Stomach (tissue), 9 donors: ENCODE measurements around the gene YOD1. TPM values are rescaled to one million over a fixed set of nuclear protein-coding genes. Genes with fewer than 3 reads are reported as not detected.

Source experiments
- DNase-seq, 2 donors: peaks; one replicate each; pipeline versions ENCODE4 v3.0.0 to v3.0.0-alpha.2; 2013 to 2019
- H3K27ac ChIP-seq, 5 donors: fragments of 200-600 bp in 4 of 5; sonication (generic) in 4 of 5; one replicate each; pipeline ENCODE4 v1.5.1; 2013 to 2019; ENCODE audit warnings: mild to moderate bottlenecking in 1 of 5, moderate library complexity in 1 of 5
- H3K27me3 ChIP-seq, 3 donors: fragments of 200-600 bp; sonication (generic); one replicate each; pipeline ENCODE4 v1.5.1; 2017 to 2019; ENCODE audit warnings: mixed run types in 1 of 3
- H3K36me3 ChIP-seq, 4 donors: fragments of 200-600 bp; sonication (generic); 1 replicate in 3 of 4; 2 replicates in 1 of 4; pipeline ENCODE4 v1.5.1; 2016 to 2019
- H3K4me1 ChIP-seq, 4 donors: fragments of 200-600 bp; sonication (generic); one replicate each; pipeline ENCODE4 v1.5.1; 2016 to 2019
- H3K4me3 ChIP-seq, 4 donors: fragments of 200-600 bp; sonication (generic) in 3 of 4; one replicate each; pipeline ENCODE4 v1.5.1; 2016 to 2019; ENCODE audit warnings: mild to moderate bottlenecking in 1 of 4
- H3K9me3 ChIP-seq, 4 donors: fragments of 200-600 bp; sonication (generic); one replicate each; pipeline ENCODE4 v1.5.1; 2016 to 2019
- EP300 ChIP-seq: sonication (generic); formaldehyde crosslinking; IDR thresholded peaks from one replicate; pipeline ENCODE4 v1.6.1; 2017; ENCODE audit warnings: antibody characterized with exemption
- POLR2A ChIP-seq, 4 donors: fragments of 450-650 bp; IDR thresholded peaks; one replicate each; pipeline ENCODE4 v1.6.1; 2016; ENCODE audit warnings: antibody characterized with exemption in 4 of 4, control low read depth in 2 of 4, mild to moderate bottlenecking in 1 of 4, moderate library complexity in 1 of 4
- POLR2AphosphoS5 ChIP-seq, 3 donors: sonication (generic); formaldehyde crosslinking; IDR thresholded peaks; one replicate each; pipeline ENCODE4 v1.6.1; 2016; ENCODE audit warnings: antibody characterized with exemption in 3 of 3
- WGBS, 5 donors: extraction: QIAGEN DNeasy Blood & Tissue Kit in 3 of 5; methylation state at CpG; one replicate each; pipeline versions ENCODE4 v1.1.5 to v1.1.7; 2013 to 2018; 5-methylcytosine and 5-hydroxymethylcytosine counted together
- intact Hi-C: fragments of 100-400 bp; cut with DNase I; formaldehyde crosslinking; loops from one replicate; pipeline ENCODE4 v1.15.1; 2023; ENCODE audit warnings: low total_unique reads
- polyA plus RNA-seq, 3 donors: library from polyadenylated mRNA; stranded (reverse); fragments of 200-250 nt; gene quantifications; one replicate each; pipeline ENCODE4 v1.2.3, GENCODE V29; 2013
- total RNA-seq, 5 donors: library from RNA; depleted of rRNA; stranded (reverse); fragments of >200 nt; gene quantifications; one replicate each; pipeline versions ENCODE4 v1.1.0 to v1.2.3, GENCODE V29; 2014 to 2016
- TF ChIP-seq, protein P1 (sequence below), 7 experiments: fragments of 450-650 bp in 4 of 7; fragments of 200-600 bp in 3 of 7; sonication (generic) in 3 of 7; IDR thresholded peaks; one replicate each; pipeline ENCODE4 v1.5.1; 2016 to 2019; ENCODE audit warnings: antibody characterized with exemption in 7 of 7, control low read depth in 2 of 7, mild to moderate bottlenecking in 1 of 7
- donor health status: healthy with polysubstance abuse.
- donor health status: Bipolar disorder and iron deficiency.
- donor health status: healthy.

The YOD1 gene
- total and polyA plus RNA-seq, 8 donors = 1.5 to 47.9 (median 4.8) TPM

DNA sequence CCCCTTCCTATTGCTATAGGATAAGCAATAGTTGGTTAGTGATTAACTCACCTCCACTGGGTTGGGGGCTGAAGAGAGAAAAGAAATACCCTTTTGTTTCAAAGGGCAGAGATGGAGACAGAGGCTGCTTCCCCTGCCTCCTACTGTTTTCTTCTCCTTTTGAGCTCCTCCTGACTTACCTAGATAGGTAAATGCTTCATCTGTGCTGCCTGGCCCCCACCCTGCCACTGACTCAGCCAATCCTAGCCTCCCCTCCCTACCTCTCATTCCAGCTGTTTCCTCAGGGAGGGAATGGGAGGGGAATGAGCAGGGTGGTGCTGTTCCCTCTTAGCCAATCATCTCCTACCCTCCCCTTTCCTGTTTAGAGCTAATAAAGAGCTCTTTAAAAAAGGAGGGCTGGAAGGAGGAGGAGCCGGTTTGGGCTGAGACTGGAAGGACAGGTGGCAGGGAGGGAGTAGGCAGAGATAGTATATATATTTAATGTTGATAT is 18.4 kb downstream of the YOD1 start, which contains the start of gene C1orf116:
TSS of gene C1orf116 (minus strand) at position 229 of the 490 bp plus-strand sequence. CDS start 5,158 bp downstream, outside the sequence.
- H3K36me3 ChIP-seq = no peaks in the 10 kb centered on the region
- TF ChIP-seq POLR2A (IDR thresholded peaks at IDR 0.05) (peak in 2 of 4 donors; percentile 86 to 89), POLR2AphosphoS5 (IDR thresholded peaks at IDR 0.05) (peak in 2 of 3 donors; percentile 93 to 94)
- TF ChIP-seq, protein P1, sequence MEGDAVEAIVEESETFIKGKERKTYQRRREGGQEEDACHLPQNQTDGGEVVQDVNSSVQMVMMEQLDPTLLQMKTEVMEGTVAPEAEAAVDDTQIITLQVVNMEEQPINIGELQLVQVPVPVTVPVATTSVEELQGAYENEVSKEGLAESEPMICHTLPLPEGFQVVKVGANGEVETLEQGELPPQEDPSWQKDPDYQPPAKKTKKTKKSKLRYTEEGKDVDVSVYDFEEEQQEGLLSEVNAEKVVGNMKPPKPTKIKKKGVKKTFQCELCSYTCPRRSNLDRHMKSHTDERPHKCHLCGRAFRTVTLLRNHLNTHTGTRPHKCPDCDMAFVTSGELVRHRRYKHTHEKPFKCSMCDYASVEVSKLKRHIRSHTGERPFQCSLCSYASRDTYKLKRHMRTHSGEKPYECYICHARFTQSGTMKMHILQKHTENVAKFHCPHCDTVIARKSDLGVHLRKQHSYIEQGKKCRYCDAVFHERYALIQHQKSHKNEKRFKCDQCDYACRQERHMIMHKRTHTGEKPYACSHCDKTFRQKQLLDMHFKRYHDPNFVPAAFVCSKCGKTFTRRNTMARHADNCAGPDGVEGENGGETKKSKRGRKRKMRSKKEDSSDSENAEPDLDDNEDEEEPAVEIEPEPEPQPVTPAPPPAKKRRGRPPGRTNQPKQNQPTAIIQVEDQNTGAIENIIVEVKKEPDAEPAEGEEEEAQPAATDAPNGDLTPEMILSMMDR (IDR thresholded peaks at IDR 0.05) = no peak
- H3K4me3 ChIP-seq = peak within 1 kb of the TSS; percentile 36 to 46 (median 42)
- DNase-seq = peak; percentile 87 to 95
- peaks cover 0 to 19% (median 12%) of the 10 kb centered on the region in 4 donors for H3K4me1 ChIP-seq
- H3K27ac ChIP-seq = peak within 1 kb of the TSS; percentile 88 to 96 (median 91)
- no peaks in the 10 kb centered on the region for H3K27me3 ChIP-seq
- no peaks in the 10 kb centered on the region for H3K9me3 ChIP-seq
- 0 to 5% (median 0%) methylated on average over 1 of the region's 1 CpG for WGBS, 5 donors
- intact Hi-C loops = no loop called here

DNA sequence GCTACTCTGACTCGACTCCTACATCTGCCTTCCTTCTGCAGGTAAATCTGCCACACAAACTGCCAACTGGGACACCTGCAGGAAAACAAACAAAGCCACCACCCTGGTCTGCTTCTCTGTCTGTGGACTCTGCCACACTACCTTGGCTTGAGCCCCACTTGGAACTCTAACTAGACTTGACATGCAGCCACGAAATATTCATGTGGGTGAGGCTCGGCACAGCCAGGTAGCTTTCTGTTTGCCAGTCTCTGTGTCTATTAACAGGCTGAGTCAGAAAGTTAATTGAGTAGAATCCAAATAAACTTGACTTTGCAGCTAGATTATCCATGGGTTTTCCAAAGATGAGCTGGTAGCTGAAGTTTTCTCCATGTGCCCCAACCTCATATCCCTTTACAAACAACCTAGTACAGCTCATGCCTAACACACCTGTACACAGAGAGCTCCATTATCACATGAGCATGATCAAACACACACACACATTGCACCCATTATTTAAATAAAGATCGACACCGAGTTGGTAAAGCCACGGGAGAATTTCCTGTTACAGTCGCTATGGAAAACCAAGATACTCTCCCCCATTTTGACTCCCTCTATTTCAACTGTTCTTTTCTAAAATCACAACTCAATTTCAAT is 19.3 kb downstream of the YOD1 start:
- peak overlapping the region; percentile 36 to 46 (median 42) for H3K4me3 ChIP-seq
- DNase-seq = peak; percentile 60 to 87
- peak overlapping the region; percentile 87 to 95 (median 90) for H3K27ac ChIP-seq
- H3K27me3 ChIP-seq = no peaks in the 10 kb centered on the region
- H3K9me3 ChIP-seq = no peaks in the 10 kb centered on the region
- 29 to 61% (median 36%) methylated on average over 7 of the region's 7 CpGs for WGBS, 5 donors
- peaks cover 5 to 23% (median 14%) of the 10 kb centered on the region in 4 donors for H3K4me1 ChIP-seq
- no peaks in the 10 kb centered on the region for H3K36me3 ChIP-seq
- intact Hi-C loops = no loop called here
- peak in 1 of 4 donors; percentile 9 for TF ChIP-seq POLR2A (IDR thresholded peaks at IDR 0.05)
- TF ChIP-seq POLR2AphosphoS5 (IDR thresholded peaks at IDR 0.05) = peak in 2 of 3 donors; percentile 42 to 74
- TF ChIP-seq, protein P1 (IDR thresholded peaks at IDR 0.05) = no peak
- no peak for TF ChIP-seq EP300

- peak overlapping the region; percentile 87 to 95 (median 90) for H3K27ac ChIP-seq
- TF ChIP-seq POLR2AphosphoS5 (IDR thresholded peaks at IDR 0.05) = no peak
- TF ChIP-seq, protein P1 (IDR thresholded peaks at IDR 0.05) = no peak
- no peak for TF ChIP-seq POLR2A (IDR thresholded peaks at IDR 0.05)
- no peak for TF ChIP-seq EP300
- H3K9me3 ChIP-seq = no peaks in the 10 kb centered on the region
- WGBS, 5 donors = 23 to 42% (median 38%) methylated on average over 1 of the region's 1 CpG
- H3K4me1 ChIP-seq = peaks cover 13 to 30% (median 19%) of the 10 kb centered on the region in 4 donors
- DNase-seq = no peak
- H3K4me3 ChIP-seq = peak overlapping the region; percentile 36 to 46 (median 42)
- H3K27me3 ChIP-seq = no peaks in the 10 kb centered on the region
- no peaks in the 10 kb centered on the region for H3K36me3 ChIP-seq
- intact Hi-C loops = no loop called here
These were observed 20.0 kb downstream of the YOD1 start for GRCh38 chr1:207031016-207031415.

DNA sequence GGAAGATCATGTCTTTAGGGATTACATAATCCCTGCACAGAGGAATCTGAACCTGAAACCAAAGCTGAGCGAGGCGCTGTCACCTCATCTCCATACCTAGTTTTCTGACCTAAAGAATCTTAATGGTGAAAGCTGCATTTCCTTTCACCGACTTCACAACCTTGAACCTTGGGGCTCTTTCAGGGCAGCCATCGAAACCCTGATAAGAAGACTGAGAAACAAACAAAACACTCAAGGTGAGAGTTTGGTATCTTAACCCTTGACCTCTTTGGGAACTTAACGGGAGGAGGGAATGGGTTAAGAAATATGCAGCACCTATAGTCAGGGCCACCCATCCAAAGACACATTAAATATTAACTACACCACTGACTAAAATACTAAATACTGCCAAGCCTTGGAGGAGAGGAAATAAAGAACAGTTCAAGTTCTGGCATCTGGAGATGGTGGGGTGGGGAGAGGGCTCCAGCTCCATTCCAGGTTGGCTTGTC is 20.4 kb downstream of the YOD1 start:
- WGBS, 5 donors = 28 to 46% (median 45%) methylated on average over 5 of the region's 5 CpGs
- no peaks in the 10 kb centered on the region for H3K9me3 ChIP-seq
- H3K27ac ChIP-seq = peak overlapping the region; percentile 87 to 95 (median 90)
- peaks cover 17 to 35% (median 22%) of the 10 kb centered on the region in 4 donors for H3K4me1 ChIP-seq
- intact Hi-C loops = no loop called here
- peak in 1 of 2 donors; percentile 84 for DNase-seq
- TF ChIP-seq POLR2AphosphoS5 (IDR thresholded peaks at IDR 0.05) (peak in 2 of 3 donors; percentile 54 to 58), EP300 (no peak), POLR2A (IDR thresholded peaks at IDR 0.05) (peak in 2 of 4 donors; percentile 28)
- H3K27me3 ChIP-seq = no peaks in the 10 kb centered on the region
- H3K4me3 ChIP-seq = peak overlapping the region; percentile 10 to 46 (median 42)
- no peaks in the 10 kb centered on the region for H3K36me3 ChIP-seq
